Parathyroid adenoma (tissue), 2 donors: ENCODE results near the gene KLHDC2.
"Not testable (repeated sequence)": the region's sequence is repeated elsewhere in the genome, so short reads cannot be mapped to it uniquely, and the experiment has no call there.

ENCODE experiments used
- H2AFZ ChIP-seq: fragments of 300-600 bp; sonication (generic); one replicate; pipeline ENCODE4 v1.7.0; 2017; ENCODE audit warnings: antibody characterized with exemption, mild to moderate bottlenecking
- H3K27ac ChIP-seq: fragments of 300-600 bp; sonication (generic); one replicate; pipeline ENCODE4 v1.7.0; 2017
- H3K27me3 ChIP-seq: fragments of 300-600 bp; sonication (generic); one replicate; pipeline ENCODE4 v1.7.0; 2017; ENCODE audit warnings: low read length; ENCODE audit not compliant: control insufficient read depth, insufficient read depth
- H3K36me3 ChIP-seq: fragments of 300-600 bp; sonication (generic); one replicate; pipeline ENCODE4 v1.7.0; 2017; ENCODE audit warnings: low read length; ENCODE audit not compliant: control insufficient read depth, insufficient read depth
- H3K4me1 ChIP-seq: fragments of 300-600 bp; sonication (generic); one replicate; pipeline ENCODE4 v1.7.0; 2017; ENCODE audit warnings: control low read depth
- H3K4me2 ChIP-seq: fragments of 300-600 bp; sonication (generic); one replicate; pipeline ENCODE4 v1.7.0; 2017; ENCODE audit warnings: low read length
- H3K4me3 ChIP-seq: fragments of 300-600 bp; sonication (generic); one replicate; pipeline ENCODE4 v1.7.0; 2017; ENCODE audit warnings: low read depth, low read length
- H3K79me2 ChIP-seq: fragments of 300-600 bp; sonication (generic); one replicate; pipeline ENCODE4 v1.7.0; 2017; ENCODE audit warnings: control low read depth
- H3K9ac ChIP-seq: fragments of 300-600 bp; sonication (generic); one replicate; pipeline ENCODE4 v1.7.0; 2017; ENCODE audit warnings: mild to moderate bottlenecking
- H3K9me3 ChIP-seq: fragments of 300-600 bp; sonication (generic); one replicate; pipeline ENCODE4 v1.7.0; 2017; ENCODE audit warnings: low read length; ENCODE audit not compliant: control insufficient read depth
- TF ChIP-seq, protein P1 (sequence below): fragments of 300-600 bp; sonication (generic); IDR thresholded peaks from one replicate; pipeline ENCODE4 v1.7.0; 2017; ENCODE audit warnings: antibody characterized with exemption, mild to moderate bottlenecking
- donor health status: primary hyperparathyroidism.

Gene KLHDC2

DNA sequence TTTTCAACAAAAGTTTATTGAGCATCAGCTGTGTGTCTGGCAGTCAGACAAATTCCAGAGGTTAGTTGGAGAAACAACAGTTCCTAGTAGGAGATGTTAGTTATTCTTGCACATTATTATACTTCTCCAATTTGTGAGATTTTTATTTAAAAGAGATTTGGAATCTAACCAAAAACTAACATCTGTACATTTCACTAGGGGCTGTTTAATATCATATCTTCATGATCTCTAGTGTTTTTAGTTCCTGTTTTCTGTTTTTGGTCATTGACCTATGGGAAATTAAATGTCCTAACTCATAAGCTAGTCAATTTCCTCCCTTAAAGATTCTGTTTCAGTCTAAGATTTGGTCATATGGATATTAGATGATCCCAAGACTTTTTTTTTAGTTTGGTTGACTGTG lies 34.1 kb upstream of the KLHDC2 start:
- TF ChIP-seq, protein P1, sequence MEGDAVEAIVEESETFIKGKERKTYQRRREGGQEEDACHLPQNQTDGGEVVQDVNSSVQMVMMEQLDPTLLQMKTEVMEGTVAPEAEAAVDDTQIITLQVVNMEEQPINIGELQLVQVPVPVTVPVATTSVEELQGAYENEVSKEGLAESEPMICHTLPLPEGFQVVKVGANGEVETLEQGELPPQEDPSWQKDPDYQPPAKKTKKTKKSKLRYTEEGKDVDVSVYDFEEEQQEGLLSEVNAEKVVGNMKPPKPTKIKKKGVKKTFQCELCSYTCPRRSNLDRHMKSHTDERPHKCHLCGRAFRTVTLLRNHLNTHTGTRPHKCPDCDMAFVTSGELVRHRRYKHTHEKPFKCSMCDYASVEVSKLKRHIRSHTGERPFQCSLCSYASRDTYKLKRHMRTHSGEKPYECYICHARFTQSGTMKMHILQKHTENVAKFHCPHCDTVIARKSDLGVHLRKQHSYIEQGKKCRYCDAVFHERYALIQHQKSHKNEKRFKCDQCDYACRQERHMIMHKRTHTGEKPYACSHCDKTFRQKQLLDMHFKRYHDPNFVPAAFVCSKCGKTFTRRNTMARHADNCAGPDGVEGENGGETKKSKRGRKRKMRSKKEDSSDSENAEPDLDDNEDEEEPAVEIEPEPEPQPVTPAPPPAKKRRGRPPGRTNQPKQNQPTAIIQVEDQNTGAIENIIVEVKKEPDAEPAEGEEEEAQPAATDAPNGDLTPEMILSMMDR = no peak
- Histone ChIP-seq H3K4me2 (no peak overlapping the region), H3K27ac (no peak overlapping the region), H3K9me3 (no peaks in the 10 kb centered on the region), H3K4me3 (no peak overlapping the region), H2AFZ (no peak overlapping the region), H3K27me3 (no peaks in the 10 kb centered on the region), H3K9ac (no peak overlapping the region), H3K79me2 (no peaks in the 10 kb centered on the region), H3K4me1 (no peaks in the 10 kb centered on the region), H3K36me3 (no peaks in the 10 kb centered on the region)

DNA sequence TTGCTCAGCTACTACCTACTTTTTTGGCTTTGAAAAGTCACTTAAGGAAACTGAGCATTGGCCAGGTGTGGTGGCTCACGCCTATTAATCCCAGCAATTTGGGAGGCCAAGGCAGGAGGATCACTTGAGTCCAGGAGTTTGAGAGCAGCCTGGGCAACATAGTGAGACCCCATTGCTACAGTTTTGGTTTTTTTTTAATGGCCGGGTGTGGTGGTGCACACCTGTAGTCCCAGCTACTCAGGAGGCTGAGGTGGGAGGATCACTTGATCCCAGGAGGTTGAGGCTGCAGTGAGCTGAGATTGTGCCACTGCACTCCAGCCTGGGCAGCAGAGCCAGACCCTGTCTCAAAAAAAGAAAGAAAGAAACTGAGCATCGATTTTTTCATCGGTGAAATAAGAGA lies 32.3 kb upstream of the KLHDC2 start:
- not testable (repeated sequence) for H3K9me3 ChIP-seq, H3K4me2 ChIP-seq, H3K4me1 ChIP-seq, H3K9ac ChIP-seq, H3K27ac ChIP-seq, H3K27me3 ChIP-seq, H3K4me3 ChIP-seq, H3K79me2 ChIP-seq, H2AFZ ChIP-seq, H3K36me3 ChIP-seq

DNA sequence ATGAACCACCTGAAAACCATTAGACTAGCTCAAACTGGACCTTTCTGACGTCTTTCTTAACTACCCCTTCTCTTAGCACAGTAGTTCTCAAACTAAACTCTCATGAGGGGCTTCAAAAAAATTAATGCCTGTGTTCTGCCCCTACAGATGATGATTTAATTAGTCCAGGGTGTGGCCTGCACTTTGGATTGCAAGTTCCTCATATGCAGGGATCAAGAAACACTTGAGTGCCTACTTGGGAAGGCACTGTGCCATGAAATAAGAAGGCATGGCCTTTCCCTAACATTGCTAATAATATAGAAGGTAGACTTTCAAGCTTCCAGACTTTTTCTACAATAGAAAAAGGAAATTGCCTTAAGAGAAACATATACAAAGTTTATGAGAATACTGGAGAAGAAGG lies 22.8 kb upstream of the KLHDC2 start:
- Histone ChIP-seq H3K4me1 (no peaks in the 10 kb centered on the region), H3K4me2 (no peak overlapping the region), H3K27me3 (no peaks in the 10 kb centered on the region), H3K79me2 (no peaks in the 10 kb centered on the region), H3K9ac (no peak overlapping the region), H3K27ac (no peak overlapping the region), H3K4me3 (no peak overlapping the region), H3K36me3 (no peaks in the 10 kb centered on the region), H3K9me3 (no peaks in the 10 kb centered on the region), H2AFZ (no peak overlapping the region)
- TF ChIP-seq, protein P1 = no peak

DNA sequence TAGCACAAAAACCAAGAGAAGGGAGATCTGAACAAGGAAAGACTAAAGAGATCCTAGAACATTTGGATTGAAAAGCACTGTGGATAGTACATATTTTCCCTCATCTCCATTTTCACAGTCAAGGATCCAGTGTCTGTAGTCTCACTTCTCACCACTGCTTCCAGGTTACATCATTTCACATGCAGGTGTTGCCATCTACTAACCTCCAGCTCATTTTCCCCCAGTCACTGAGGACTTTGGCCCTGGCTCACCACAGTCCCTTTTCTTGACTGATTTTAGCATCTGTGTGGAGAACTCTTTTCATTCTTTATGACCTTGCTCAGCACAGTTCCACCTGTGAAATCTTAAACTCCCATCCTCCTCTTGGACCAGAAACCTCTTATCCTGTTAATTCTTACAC lies 21.5 kb upstream of the KLHDC2 start:
- not testable (repeated sequence) for H3K4me1 ChIP-seq, H3K4me3 ChIP-seq, H3K27me3 ChIP-seq, H3K36me3 ChIP-seq, H3K79me2 ChIP-seq, H3K4me2 ChIP-seq, H3K9ac ChIP-seq, H3K9me3 ChIP-seq, H2AFZ ChIP-seq, H3K27ac ChIP-seq

DNA sequence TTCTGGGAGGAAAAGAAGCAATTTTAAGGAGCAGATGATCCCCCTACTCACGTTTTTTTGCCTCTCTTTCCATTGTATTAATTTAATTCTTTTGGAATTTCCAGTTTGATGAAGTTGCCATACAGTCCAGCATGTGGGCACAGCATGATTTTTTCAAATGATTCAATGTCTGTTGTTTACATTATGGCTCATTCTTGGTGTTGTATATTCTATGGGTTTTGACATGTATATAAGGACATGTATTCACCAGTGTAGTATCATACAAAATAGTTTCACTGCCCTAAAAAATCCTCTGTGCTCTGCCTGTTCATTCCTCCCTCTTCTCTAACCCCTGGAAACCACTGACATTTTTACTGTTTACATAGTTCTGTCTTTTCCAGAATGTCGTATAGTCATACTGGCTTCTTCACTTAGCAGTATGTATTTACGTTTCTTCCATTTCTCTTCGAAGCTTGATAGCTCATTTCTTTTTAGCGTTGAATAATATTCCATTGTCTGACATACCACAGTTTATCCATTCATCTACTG lies 13.3 kb upstream of the KLHDC2 start:
- Histone ChIP-seq H3K27ac (no peak overlapping the region), H3K79me2 (no peaks in the 10 kb centered on the region), H3K9me3 (no peaks in the 10 kb centered on the region), H3K36me3 (no peaks in the 10 kb centered on the region), H3K4me3 (no peak overlapping the region), H3K4me1 (no peaks in the 10 kb centered on the region), H3K27me3 (no peaks in the 10 kb centered on the region), H3K9ac (no peak overlapping the region), H2AFZ (no peak overlapping the region), H3K4me2 (no peak overlapping the region)
- TF ChIP-seq, protein P1 = no peak

DNA sequence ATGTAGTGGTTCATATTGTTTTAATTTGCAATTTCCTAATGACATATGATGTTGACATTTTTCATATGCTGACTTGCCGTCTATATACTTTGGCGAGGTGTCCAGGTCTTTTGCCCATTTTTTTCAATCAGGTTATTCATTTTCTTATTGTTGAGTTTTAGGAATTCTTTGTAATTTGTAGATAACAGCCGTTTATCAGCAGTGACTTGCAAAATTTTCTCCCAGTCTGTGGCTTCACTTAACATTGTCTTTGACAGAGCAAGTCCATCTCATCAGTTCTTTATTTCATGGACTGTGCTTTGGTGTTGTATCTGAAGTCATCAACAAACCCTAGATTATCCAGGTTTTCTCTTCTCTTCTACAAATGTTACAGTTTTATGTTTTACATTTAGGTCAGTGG lies 12.6 kb upstream of the KLHDC2 start:
- H3K9me3 ChIP-seq = no peaks in the 10 kb centered on the region
- TF ChIP-seq, protein P1 = no peak
- no peak overlapping the region for H3K9ac ChIP-seq
- no peak overlapping the region for H3K27ac ChIP-seq
- no peaks in the 10 kb centered on the region for H3K27me3 ChIP-seq
- H2AFZ ChIP-seq = no peak overlapping the region
- H3K36me3 ChIP-seq = no peaks in the 10 kb centered on the region
- no peaks in the 10 kb centered on the region for H3K79me2 ChIP-seq
- no peaks in the 10 kb centered on the region for H3K4me1 ChIP-seq
- H3K4me3 ChIP-seq = no peak overlapping the region
- H3K4me2 ChIP-seq = no peak overlapping the region
